Measurements from ENCODE around the gene C1QTNF8.

GRCh38 chr16:1047123-1047522 lies 48.9 kb downstream of the C1QTNF8 start:
- TF ChIP-seq CREB5 (CRISPR knock-in tag; IDR thresholded peaks at IDR 0.05; ENCODE audit: low read depth), result no peak
- no peak for TF ChIP-seq ISL1 (CRISPR knock-in tag; IDR thresholded peaks at IDR 0.05)
- no peak for TF ChIP-seq ZFP3 (CRISPR knock-in tag; IDR thresholded peaks at IDR 0.05)
- TF ChIP-seq ARNTL (CRISPR knock-in tag; IDR thresholded peaks at IDR 0.05; ENCODE audit: borderline replicate concordance, low read depth), result no peak
- no peak for TF ChIP-seq PPARA (CRISPR knock-in tag; IDR thresholded peaks at IDR 0.05; ENCODE audit: borderline replicate concordance)
- TF ChIP-seq PATZ1 (CRISPR knock-in tag; IDR thresholded peaks at IDR 0.05; ENCODE audit: borderline replicate concordance), result no peak
- TF ChIP-seq SNAI2 (CRISPR knock-in tag; IDR thresholded peaks at IDR 0.05), result no peak
- no peak for TF ChIP-seq ESRRG (CRISPR knock-in tag; IDR thresholded peaks at IDR 0.05)
- no peak for TF ChIP-seq POU6F1 (CRISPR knock-in tag; IDR thresholded peaks at IDR 0.05; ENCODE audit: borderline replicate concordance, low read depth)
- no peak for TF ChIP-seq ZFP30 (CRISPR knock-in tag; IDR thresholded peaks at IDR 0.05)
- no peak for TF ChIP-seq OSR1 (CRISPR knock-in tag; IDR thresholded peaks at IDR 0.05)
- no peak for TF ChIP-seq TOX (CRISPR knock-in tag; IDR thresholded peaks at IDR 0.05; ENCODE audit: borderline replicate concordance)
- no peak for TF ChIP-seq ZC3H10 (CRISPR knock-in tag; IDR thresholded peaks at IDR 0.05)

All from SK-N-SH treated with all-trans-retinoic acid at 6 μM for 48 hours (cell line).